Kidney (tissue), 14 donors: ENCODE measurements around the gene PPP1R13L. TPM values are rescaled to one million over a fixed set of nuclear protein-coding genes. Genes with fewer than 3 reads are reported as not detected.

Source experiments
- DNase-seq, 5 donors: peaks; one replicate each; pipeline ENCODE4 v3.0.0-alpha.2; 2013 to 2020
- FAIRE-seq: peaks from 2 replicates; lab custom pipeline; 2012; peaks lifted over from hg19 to GRCh38; lab: Jason Lieb, UNC
- H3K27ac ChIP-seq, 2 donors: one replicate each; pipeline ENCODE4 v1.7.0; 2013; ENCODE audit warnings: low read depth in 2 of 2, low read length in 2 of 2, inconsistent platforms in 1 of 2
- H3K27me3 ChIP-seq: one replicate; pipeline ENCODE4 v1.7.1; 2013; ENCODE audit warnings: low read length, inconsistent platforms; ENCODE audit not compliant: control insufficient read depth, insufficient read depth
- H3K36me3 ChIP-seq, 3 donors: one replicate each; pipeline versions ENCODE4 v1.7.0 to v1.7.1; 2013; ENCODE audit warnings: low read length in 3 of 3, control low read depth in 1 of 3, inconsistent platforms in 1 of 3; ENCODE audit not compliant: insufficient read depth in 3 of 3, control insufficient read depth in 2 of 3
- H3K4me1 ChIP-seq, 3 donors: one replicate each; pipeline versions ENCODE4 v1.7.0 to v1.7.1; 2013; ENCODE audit warnings: low read length in 3 of 3, inconsistent platforms in 1 of 3, low read depth in 1 of 3; ENCODE audit not compliant: control insufficient read depth in 2 of 3, insufficient read depth in 2 of 3
- H3K4me3 ChIP-seq, 3 donors: one replicate each; pipeline versions ENCODE4 v1.7.0 to v1.8.1; 2013; ENCODE audit warnings: low read length in 3 of 3, control low read depth in 1 of 3, inconsistent platforms in 1 of 3
- H3K9ac ChIP-seq, 3 donors: one replicate each; pipeline versions ENCODE4 v1.7.0 to v1.7.1; 2013; ENCODE audit warnings: low read length in 3 of 3, control low read depth in 1 of 3, inconsistent platforms in 1 of 3
- H3K9me3 ChIP-seq, 3 donors: one replicate each; pipeline versions ENCODE4 v1.7.0 to v1.7.1; 2013; ENCODE audit warnings: low read length in 3 of 3, control low read depth in 1 of 3, inconsistent platforms in 1 of 3; ENCODE audit not compliant: control insufficient read depth in 2 of 3, insufficient read depth in 1 of 3
- intact Hi-C: fragments of 100-400 bp; cut with DNase I; formaldehyde crosslinking; loops from one replicate; pipeline ENCODE4 v1.11.1; 2022
- polyA plus RNA-seq: library from polyadenylated mRNA; stranded (reverse); fragments of 350-450 nt; fragmentation: Illumina TruSeq; extraction: RNeasy Lipid Tissue Mini Kit (QIAGEN cat#74804); gene quantifications from one replicate; pipeline ENCODE4 v1.2.3, GENCODE V29; 2014; ENCODE audit warnings: low read depth, low replicate concordance; ENCODE audit not compliant: insufficient read depth
- total RNA-seq: library from RNA; stranded (reverse); fragmentation: NEBNext Ultra II Directional; extraction: Animal tissue kit (Norgen Biotek cat#: 25700); gene quantifications from one replicate; pipeline ENCODE4 v1.2.1, GENCODE V29; 2021
- TF ChIP-seq, protein P1 (sequence below): IDR thresholded peaks from 3 replicates; pipeline ENCODE4 v1.5.1; 2012; ENCODE audit warnings: mild to moderate bottlenecking, moderate library complexity, borderline replicate concordance; ENCODE audit not compliant: insufficient read depth; ENCODE audit errors: extremely low read depth
- donor health status: control.
- donor health status: control.
- donor health status: control.
- donor health status: control.
- donor health status: control.
- donor health status: DM: yes; HTN: yes; CAD: no.
- donor health status: Normal renal cell carcinoma (clear cell type).

The PPP1R13L gene
- total and polyA plus RNA-seq, 2 donors from 2014 or later = 21.4 to 32.4 TPM

DNA sequence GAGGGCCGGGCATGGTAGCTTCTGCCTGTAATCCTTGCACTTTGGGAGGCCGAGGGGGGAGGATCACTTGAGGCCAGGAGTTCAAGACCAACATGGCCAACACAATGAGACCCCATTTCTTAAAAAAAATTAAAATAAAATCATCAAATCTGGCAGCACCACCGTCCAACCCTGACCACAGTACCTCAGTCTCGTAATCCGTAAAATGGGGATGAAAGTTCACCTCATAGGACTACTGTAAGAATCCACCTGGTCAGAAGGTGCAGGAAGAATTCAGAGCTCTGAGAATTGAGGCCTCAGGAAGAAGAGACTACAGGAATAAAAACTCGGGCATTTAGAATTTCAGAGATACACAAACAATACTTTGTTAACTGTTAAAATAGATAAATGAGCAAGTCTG lies 3.1 kb downstream of the PPP1R13L start:
- H3K4me3 ChIP-seq = no peak overlapping the region
- peaks cover 15% of the 10 kb centered on the region for H3K27me3 ChIP-seq
- intact Hi-C loops = no loop called here
- FAIRE-seq (no peak), DNase-seq (no peak)
- H3K9ac ChIP-seq = no peak overlapping the region
- H3K4me1 ChIP-seq = peaks cover 0 to 10% (median 9%) of the 10 kb centered on the region in 3 donors
- TF ChIP-seq, protein P1, sequence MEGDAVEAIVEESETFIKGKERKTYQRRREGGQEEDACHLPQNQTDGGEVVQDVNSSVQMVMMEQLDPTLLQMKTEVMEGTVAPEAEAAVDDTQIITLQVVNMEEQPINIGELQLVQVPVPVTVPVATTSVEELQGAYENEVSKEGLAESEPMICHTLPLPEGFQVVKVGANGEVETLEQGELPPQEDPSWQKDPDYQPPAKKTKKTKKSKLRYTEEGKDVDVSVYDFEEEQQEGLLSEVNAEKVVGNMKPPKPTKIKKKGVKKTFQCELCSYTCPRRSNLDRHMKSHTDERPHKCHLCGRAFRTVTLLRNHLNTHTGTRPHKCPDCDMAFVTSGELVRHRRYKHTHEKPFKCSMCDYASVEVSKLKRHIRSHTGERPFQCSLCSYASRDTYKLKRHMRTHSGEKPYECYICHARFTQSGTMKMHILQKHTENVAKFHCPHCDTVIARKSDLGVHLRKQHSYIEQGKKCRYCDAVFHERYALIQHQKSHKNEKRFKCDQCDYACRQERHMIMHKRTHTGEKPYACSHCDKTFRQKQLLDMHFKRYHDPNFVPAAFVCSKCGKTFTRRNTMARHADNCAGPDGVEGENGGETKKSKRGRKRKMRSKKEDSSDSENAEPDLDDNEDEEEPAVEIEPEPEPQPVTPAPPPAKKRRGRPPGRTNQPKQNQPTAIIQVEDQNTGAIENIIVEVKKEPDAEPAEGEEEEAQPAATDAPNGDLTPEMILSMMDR = no peak
- no peak overlapping the region for H3K27ac ChIP-seq
- H3K36me3 ChIP-seq = no peaks in the 10 kb centered on the region
- no peaks in the 10 kb centered on the region for H3K9me3 ChIP-seq

- Histone ChIP-seq H3K27me3 (peaks cover 18% of the 10 kb centered on the region), H3K9me3 (no peaks in the 10 kb centered on the region), H3K4me1 (peaks cover 0 to 9% (median 8%) of the 10 kb centered on the region in 3 donors), H3K27ac (no peak overlapping the region), H3K4me3 (no peak overlapping the region), H3K9ac (no peak overlapping the region), H3K36me3 (no peaks in the 10 kb centered on the region)
- intact Hi-C loops = no loop called here
- TF ChIP-seq, protein P1 = no peak
- no peak for FAIRE-seq
- DNase-seq = peak in 1 of 5 donors; percentile 42
Observed at GRCh38 chr19:45400192-45400591, 4.7 kb downstream of the PPP1R13L start.

- peak in 1 of 5 donors; percentile 48 for DNase-seq
- no peak overlapping the region for H3K4me3 ChIP-seq
- TF ChIP-seq, protein P1 = no peak
Observed at GRCh38 chr19:45395821-45396617, 8.8 kb downstream of the PPP1R13L start.

More at GRCh38 chr19:45395821-45396617, 8.8 kb downstream of the PPP1R13L start:
- no peaks in the 10 kb centered on the region for H3K9me3 ChIP-seq
- no peak for FAIRE-seq
- peaks cover 0 to 2% (median 0%) of the 10 kb centered on the region in 3 donors for H3K4me1 ChIP-seq
- no peaks in the 10 kb centered on the region for H3K36me3 ChIP-seq
- H3K9ac ChIP-seq = no peak overlapping the region
- intact Hi-C loops = no loop called here
- peaks cover 5% of the 10 kb centered on the region for H3K27me3 ChIP-seq
- no peak overlapping the region for H3K27ac ChIP-seq
